NT2/D1 (cell line): ENCODE results near the gene FBXW7.

Source experiments
- DNase-seq: peaks from one replicate; pipeline ENCODE4 v3.0.0-alpha.2; 2011; ENCODE audit warnings: low read depth, low spot score
- H3K27me3 ChIP-seq: 2 replicates; pipeline ENCODE4 v1.6.0; 2011; ENCODE audit warnings: mild to moderate bottlenecking; ENCODE audit not compliant: insufficient read length, insufficient read depth
- H3K36me3 ChIP-seq: 2 replicates; pipeline ENCODE4 v1.6.1; 2011; ENCODE audit warnings: mild to moderate bottlenecking, low read length, mixed read lengths; ENCODE audit not compliant: insufficient read depth, insufficient read length
- H3K4me1 ChIP-seq: 2 replicates; pipeline ENCODE4 v1.5.1; 2011; ENCODE audit not compliant: insufficient read depth, insufficient read length
- H3K4me3 ChIP-seq: 2 replicates; pipeline ENCODE4 v1.5.1; 2011; ENCODE audit warnings: low read depth; ENCODE audit not compliant: insufficient read length
- H3K9ac ChIP-seq: 2 replicates; pipeline ENCODE4 v1.6.0; 2011; ENCODE audit warnings: low read depth; ENCODE audit not compliant: insufficient read length
- H3K9me3 ChIP-seq: 2 replicates; pipeline ENCODE4 v1.5.1; 2011; ENCODE audit warnings: mild to moderate bottlenecking, low read length; ENCODE audit not compliant: insufficient read depth
- SUZ12 ChIP-seq: IDR thresholded peaks from 2 replicates; pipeline ENCODE4 v1.6.1; 2011; ENCODE audit not compliant: insufficient read length, insufficient read depth; ENCODE audit errors: extremely low read depth
- YY1 ChIP-seq: IDR thresholded peaks from 2 replicates; pipeline ENCODE4 v1.6.1; 2011; ENCODE audit not compliant: insufficient read length, insufficient read depth
- ZNF274 ChIP-seq: IDR thresholded peaks from 2 replicates; pipeline ENCODE4 v1.6.1; 2011; ENCODE audit warnings: mild to moderate bottlenecking, low read depth, low read length

FBXW7 gene

DNA sequence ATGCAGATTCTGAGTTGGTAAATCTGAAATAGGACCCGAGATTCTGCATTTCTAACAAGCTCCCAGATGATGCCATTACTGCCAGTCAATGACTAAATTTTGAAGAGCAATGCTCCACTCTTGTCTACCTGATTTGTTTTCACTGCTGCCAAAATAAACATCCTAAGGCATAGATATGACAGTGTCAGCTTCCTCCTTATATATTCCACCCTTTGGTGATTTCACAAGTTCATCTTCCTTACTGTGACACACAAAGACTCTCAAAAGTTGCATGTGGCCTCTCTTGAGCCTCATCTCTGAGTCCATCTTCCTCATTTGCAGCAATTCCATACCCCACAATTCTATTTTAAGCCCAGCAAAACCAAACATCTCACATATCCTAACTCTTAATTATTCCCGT lies 110.9 kb downstream of the FBXW7 start:
- H3K27me3 ChIP-seq, result no peaks in the 10 kb centered on the region
- no peak overlapping the region for H3K9ac ChIP-seq
- no peaks in the 10 kb centered on the region for H3K36me3 ChIP-seq
- TF ChIP-seq ZNF274 (no peak), YY1 (no peak), SUZ12 (no peak)
- H3K4me3 ChIP-seq, result no peak overlapping the region
- DNase-seq, result no peak
- H3K9me3 ChIP-seq, result no peaks in the 10 kb centered on the region
- no peaks in the 10 kb centered on the region for H3K4me1 ChIP-seq

GRCh38 chr4:152424396-152424795 lies 111.5 kb downstream of the FBXW7 start:
- no peak for DNase-seq
- TF ChIP-seq SUZ12 (no peak), ZNF274 (no peak), YY1 (no peak)
- no peaks in the 10 kb centered on the region for H3K9me3 ChIP-seq
- no peak overlapping the region for H3K9ac ChIP-seq
- no peaks in the 10 kb centered on the region for H3K4me1 ChIP-seq
- no peaks in the 10 kb centered on the region for H3K27me3 ChIP-seq
- H3K4me3 ChIP-seq, result no peak overlapping the region
- H3K36me3 ChIP-seq, result no peaks in the 10 kb centered on the region

DNA sequence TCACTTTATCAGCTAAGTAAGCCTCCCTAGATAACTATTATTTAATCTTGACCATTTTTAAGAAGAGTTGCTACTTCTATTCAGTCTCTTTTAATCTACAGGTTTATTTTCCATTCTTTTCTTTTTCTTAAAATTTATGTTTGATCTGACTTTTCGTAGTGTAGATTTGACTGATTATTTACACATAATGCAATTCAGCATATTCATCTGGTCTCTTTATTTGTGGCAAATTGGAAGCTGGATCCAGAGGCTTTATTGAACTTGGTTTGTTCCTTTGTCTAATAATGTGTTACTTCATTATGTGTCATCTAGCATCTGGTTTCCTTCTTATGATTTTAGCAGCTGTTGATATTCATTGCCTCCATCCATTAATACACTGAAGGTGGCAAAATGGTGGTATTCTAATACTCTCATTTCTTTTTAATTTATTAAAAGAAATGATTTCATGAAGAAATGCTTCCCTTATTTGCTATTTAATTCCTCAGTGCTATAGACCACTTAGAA lies 113.0 kb downstream of the FBXW7 start:
- no peaks in the 10 kb centered on the region for H3K27me3 ChIP-seq
- H3K9ac ChIP-seq, result no peak overlapping the region
- no peaks in the 10 kb centered on the region for H3K36me3 ChIP-seq
- H3K9me3 ChIP-seq, result no peaks in the 10 kb centered on the region
- no peaks in the 10 kb centered on the region for H3K4me1 ChIP-seq
- no peak overlapping the region for H3K4me3 ChIP-seq
- DNase-seq, result no peak
- TF ChIP-seq SUZ12 (no peak), ZNF274 (no peak), YY1 (no peak)

DNA sequence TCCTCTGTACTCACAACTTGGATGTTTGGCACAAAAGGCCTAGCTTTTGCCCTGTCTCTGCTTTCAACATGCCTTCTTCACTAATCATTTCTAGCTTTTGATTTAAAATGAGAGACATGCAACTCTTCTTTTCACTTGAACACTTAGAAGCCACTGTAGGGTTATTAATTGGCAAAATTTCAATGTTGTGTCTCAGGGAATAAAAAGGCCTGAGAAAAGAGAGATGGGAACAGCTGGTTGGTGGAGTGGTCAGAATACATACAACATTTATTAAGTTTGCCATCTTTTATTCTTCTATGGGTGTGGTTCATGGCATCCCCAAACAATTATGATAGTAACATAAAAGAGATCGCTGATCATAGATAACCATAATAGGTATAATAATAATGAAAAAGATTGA lies 114.3 kb downstream of the FBXW7 start:
- DNase-seq, result no peak
- Histone ChIP-seq H3K4me1 (no peaks in the 10 kb centered on the region), H3K4me3 (no peak overlapping the region), H3K9me3 (no peaks in the 10 kb centered on the region), H3K27me3 (no peaks in the 10 kb centered on the region), H3K36me3 (no peaks in the 10 kb centered on the region), H3K9ac (no peak overlapping the region)
- no peak for TF ChIP-seq YY1

DNA sequence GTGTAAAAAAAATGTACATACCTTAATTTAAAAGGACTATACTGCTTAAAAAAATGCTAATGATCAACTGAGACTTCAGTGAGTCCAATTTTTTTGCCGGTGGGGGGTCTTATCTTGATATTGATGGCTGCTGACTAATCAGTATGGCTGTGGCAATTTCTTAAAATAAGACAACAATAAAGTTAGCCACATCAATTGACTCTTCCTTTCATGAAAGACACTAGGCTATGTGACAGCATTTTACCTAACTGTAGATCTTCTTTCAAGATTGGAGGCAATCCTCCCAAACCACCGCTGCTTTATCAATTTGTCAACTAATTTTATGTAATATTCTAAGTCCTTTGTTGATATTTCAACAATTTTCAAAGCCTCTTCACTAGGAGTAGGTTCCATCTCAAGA lies 116.1 kb downstream of the FBXW7 start:
- no peak for TF ChIP-seq YY1
- no peak for TF ChIP-seq ZNF274
- TF ChIP-seq SUZ12, result no peak
- H3K4me1 ChIP-seq, result no peaks in the 10 kb centered on the region
- no peaks in the 10 kb centered on the region for H3K9me3 ChIP-seq
- no peaks in the 10 kb centered on the region for H3K36me3 ChIP-seq
- no peak overlapping the region for H3K9ac ChIP-seq
- no peak for DNase-seq
- no peak overlapping the region for H3K4me3 ChIP-seq
- H3K27me3 ChIP-seq, result no peaks in the 10 kb centered on the region

DNA sequence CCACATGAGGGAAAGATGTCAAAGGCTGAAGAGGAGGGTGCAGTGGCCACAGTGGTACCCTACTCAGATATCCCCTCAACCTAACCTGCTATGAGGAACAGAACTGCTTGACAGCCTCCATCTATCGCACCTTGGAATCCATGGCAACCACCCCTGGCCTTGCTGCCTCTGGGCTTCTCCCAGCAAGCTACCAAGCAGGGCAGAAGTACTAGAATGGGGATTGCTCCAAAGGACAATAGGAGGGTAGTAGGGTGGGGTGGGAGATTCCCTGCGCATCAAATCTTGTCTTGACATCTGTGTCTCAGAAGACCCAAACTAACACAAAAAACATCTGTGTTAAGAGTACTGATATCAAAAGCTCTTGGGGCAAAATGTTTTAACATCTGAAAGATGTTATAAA lies 118.2 kb downstream of the FBXW7 start:
- no peak for DNase-seq
- no peaks in the 10 kb centered on the region for H3K4me1 ChIP-seq
- H3K27me3 ChIP-seq, result no peaks in the 10 kb centered on the region
- H3K36me3 ChIP-seq, result no peaks in the 10 kb centered on the region
- H3K9me3 ChIP-seq, result no peaks in the 10 kb centered on the region
- H3K9ac ChIP-seq, result no peak overlapping the region
- H3K4me3 ChIP-seq, result no peak overlapping the region
- TF ChIP-seq YY1 (no peak), SUZ12 (no peak), ZNF274 (no peak)

DNA sequence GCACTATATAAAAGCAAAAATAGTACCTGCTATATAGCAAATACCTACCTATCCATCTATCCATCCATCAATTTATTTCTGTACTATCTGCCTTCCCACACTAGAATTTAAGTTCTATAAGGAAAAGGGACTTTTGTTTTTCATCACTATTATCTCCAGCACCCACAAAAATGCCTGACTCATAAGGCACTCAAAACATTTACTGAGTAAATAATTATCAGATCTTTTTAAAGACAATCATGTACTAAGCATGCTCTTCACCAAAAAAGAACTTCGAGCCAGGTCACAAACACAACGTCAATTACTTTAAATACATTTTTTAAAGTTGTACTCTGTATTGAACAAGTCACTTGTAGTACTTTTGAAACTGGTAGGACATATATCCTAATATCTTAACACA lies 119.9 kb downstream of the FBXW7 start:
- Histone ChIP-seq H3K4me1 (no peaks in the 10 kb centered on the region), H3K27me3 (no peaks in the 10 kb centered on the region), H3K4me3 (no peak overlapping the region), H3K9ac (no peak overlapping the region), H3K36me3 (peaks cover 4% of the 10 kb centered on the region), H3K9me3 (no peaks in the 10 kb centered on the region)
- no peak for DNase-seq
- TF ChIP-seq SUZ12, result no peak
- no peak for TF ChIP-seq YY1
- TF ChIP-seq ZNF274, result no peak

DNA sequence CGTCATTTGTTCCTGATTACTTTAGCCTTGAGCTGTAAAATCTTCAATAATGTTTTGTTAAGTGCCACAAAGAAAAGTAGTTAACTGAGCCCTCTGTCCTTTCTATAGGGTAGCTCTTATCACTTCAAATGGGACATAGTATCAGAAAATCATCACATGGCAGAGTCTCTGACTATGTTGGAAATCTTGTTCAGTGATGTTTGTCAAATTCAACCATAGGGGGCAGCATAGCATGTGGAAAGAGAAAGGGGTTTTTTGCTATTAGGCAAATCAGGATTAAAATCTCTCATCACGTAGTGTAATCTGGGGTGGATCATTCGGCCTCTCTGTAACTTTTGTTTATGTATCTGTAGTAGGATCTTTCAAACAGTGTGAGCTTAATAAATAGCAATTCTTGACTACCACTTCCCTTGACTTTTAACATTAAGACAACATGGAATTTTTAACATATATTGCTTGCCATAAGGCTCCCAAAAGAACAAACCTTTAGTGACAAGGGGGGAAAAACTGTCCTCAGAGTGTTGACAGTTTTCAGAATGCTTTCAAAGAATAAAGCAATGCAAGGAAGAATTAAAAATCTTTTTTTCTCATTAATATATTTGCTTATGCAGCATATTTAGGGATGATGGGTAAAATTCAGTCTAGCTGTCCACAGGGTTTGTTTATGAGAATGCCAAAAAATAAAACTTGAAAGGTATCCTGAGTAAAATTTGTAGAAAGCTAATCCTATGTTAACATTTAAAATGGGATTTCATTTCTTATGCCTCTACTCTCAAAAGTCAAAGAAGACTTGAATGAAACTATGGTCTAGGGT lies 127.2 kb downstream of the FBXW7 start:
- Histone ChIP-seq H3K27me3 (no peaks in the 10 kb centered on the region), H3K9ac (no peak overlapping the region), H3K9me3 (no peaks in the 10 kb centered on the region), H3K36me3 (peaks cover 4% of the 10 kb centered on the region), H3K4me3 (no peak overlapping the region), H3K4me1 (no peaks in the 10 kb centered on the region)
- no peak for DNase-seq
- no peak for TF ChIP-seq YY1
- TF ChIP-seq ZNF274, result no peak
- TF ChIP-seq SUZ12, result no peak
